Hepatic stellate cell (primary cell): ENCODE data around the gene ATP10B.
"Not testable (repeated sequence)": the region's sequence is repeated elsewhere in the genome, so short reads cannot be mapped to it uniquely, and the experiment has no call there.

ENCODE experiments used
- DNase-seq: peaks from one replicate; pipeline ENCODE4 v3.0.0; 2011; ENCODE audit warnings: low spot score

The ATP10B gene

DNA sequence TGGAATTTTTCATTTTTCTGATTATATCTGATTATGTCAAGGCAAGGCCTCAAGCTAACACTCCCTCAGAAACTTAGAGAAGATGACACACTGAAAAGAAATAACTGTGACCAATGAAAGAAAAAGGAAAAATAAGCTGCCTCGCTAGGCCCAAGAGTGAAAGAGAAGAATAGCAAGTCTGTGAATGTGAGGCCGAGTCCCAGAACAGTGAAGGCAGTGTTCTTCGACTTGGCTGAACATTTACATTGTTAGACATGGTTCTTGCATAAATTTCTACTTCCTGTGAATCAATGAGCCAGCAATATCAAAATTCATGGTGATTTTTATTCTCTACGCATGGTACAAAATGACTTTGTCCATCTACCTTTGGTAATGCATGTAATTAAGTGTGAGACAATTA is at the start of gene ATP10B:
Gene ATP10B (minus strand): TSS at position 163 of the 400 bp plus-strand sequence. CDS start 164,137 bp downstream, outside the sequence.
- DNase-seq, result no peak

GRCh38 chr5:160901656-160902055 is 49.6 kb upstream of the ATP10B start:
- DNase-seq, result no peak

- DNase-seq, result no peak
Observed at GRCh38 chr5:160899735-160900134, 47.7 kb upstream of the ATP10B start.

GRCh38 chr5:160893180-160893964 is 41.4 kb upstream of the ATP10B start:
- not testable (repeated sequence) for DNase-seq

DNA sequence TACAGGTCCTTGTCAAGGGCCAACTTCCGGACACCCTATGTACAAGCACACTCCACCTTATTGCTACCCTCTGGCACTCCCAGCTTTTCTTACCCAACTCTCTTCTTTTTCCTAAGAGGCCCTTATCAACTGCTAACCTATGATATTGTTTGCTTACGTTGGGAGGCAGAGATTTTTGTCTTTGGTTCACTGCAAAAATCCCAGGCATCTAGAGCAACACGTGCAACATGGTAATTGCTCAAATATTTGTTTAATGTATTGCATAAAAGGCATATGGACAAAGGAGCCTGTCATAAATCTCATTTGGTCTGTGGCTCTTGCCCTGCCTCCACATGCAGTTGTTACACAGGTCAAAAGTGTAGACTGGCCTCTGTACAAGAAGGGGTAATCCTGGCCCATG is 35.8 kb upstream of the ATP10B start:
- DNase-seq, result no peak

GRCh38 chr5:160873560-160874200 is 21.7 kb upstream of the ATP10B start:
- DNase-seq, result not testable (repeated sequence)

DNA sequence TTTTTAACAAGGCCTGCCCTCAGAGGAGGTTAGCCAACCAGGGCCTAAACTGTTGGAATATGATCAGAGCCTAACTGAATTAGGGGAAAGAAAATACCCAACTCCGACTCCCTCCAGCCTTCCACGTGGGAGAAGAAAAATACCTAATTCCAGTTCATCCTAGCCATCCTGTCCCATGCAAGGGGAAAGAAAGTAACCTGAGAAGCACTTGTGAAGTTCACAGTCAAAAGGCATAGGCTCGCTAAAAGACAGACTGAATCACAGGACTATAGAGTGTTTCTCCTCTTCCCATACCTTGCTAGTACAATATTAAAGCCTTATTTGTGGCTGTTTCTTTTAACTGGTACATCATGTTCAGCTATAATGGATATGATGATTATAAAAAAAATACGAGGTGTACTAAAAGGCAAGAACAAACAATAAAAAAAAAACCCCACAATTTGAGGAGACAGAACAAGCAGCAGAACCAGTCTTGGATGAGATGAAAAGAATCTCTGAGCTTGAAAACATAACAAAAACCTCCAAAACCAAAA is 18.0 kb upstream of the ATP10B start:
- DNase-seq, result no peak

DNA sequence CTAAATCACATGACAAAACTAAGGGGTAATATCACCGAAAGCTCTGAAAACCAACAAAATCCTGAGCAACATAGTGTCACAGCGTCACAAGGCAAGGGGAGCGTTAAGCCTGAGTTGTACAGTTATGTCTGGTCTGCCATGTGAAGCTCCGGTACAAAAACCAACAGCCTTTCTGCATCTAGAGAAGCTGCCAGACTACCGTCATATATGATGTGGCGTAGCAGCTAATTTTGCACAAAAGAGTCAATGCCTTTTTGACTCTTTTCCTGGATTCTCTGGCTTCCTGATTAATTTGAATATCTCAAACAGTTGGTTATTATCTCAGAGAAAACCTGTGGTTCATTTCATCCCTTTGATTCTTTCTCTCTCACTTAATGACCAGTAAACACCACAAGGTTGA is 16.0 kb upstream of the ATP10B start:
- no peak for DNase-seq

GRCh38 chr5:160851451-160851850 is 560 bp downstream of the ATP10B start:
- no peak for DNase-seq

DNA sequence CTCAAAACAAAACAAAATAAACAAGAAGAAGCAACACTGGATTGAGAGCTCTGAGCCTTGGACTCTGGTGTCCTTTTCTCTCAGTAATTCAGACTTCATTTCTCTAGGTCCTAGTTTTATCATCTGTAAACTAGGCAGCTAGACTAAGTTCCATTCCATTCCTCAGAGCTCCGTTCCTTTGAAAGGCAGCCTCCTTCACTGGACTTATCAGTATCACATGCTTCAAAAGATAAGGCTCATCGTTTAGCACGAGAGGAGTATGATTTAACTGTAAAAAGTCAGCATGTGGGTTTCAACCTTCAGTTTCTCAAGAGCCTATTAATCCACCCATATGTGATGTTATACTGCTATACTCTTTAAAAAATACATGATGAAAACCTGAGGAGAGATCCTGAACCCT is 1.6 kb downstream of the ATP10B start:
- no peak for DNase-seq

DNA sequence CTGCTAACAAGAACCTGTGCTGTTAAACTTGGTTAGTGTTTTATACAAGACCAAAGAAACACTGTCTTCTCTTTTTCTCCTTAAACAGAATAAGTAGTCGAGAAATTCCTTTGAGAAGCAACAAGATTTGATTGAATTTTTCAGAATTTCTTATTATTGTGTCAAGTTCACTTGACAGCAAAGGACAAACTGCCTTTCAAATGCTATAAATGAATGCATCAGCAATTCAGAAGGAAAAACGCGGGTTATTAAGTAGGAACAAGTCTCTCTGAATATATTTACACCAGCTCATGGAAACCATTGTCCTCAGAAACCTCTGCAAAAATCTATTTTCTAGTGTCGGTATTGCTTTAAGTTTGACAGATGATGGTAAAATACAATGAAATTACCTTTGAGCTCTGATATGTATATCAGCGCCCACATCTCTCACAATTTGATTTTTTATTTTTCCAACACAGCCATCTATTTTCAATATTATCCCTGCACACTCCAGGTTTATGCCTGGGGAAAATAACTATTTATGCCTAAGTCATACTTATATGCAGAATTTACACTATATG is 4.4 kb downstream of the ATP10B start:
- DNase-seq, result no peak

DNA sequence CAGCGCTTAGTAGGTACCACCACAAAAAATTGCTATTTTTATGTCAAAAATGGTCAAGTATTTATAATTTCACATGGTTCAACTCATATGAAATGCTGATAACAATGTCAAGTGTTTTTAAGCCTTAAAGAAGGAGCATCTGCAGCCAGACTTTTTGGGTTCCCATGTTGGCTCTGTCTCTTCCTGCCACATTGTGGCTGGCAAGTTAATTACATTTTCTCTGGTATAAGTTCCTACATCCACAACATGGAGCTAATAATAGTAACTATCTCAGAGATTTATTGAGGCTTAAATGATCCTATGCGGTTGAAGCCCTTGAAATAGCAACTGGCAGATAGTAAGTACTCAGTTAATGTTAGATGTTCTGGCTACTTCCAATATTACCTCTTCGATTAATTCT is 5.4 kb downstream of the ATP10B start:
- no peak for DNase-seq

DNA sequence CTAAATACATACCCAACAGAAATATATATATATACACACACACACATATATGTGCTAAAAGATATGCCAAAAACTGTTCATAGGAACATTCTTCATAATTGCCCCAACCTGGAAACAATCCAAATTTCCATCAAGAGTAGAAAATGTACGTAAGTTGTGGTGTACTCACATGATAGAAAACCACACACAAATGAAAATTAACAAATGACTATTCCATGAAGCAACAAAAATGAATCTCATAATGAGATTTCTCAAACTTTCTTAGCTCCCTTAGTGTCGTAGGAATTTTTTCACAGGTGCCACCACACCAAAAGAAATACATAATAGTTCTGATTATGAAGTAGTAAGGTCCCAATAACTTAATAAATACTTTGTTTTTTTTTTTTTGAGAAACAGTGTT is 7.8 kb downstream of the ATP10B start:
- no peak for DNase-seq

- DNase-seq, result no peak
Observed at GRCh38 chr5:160843240-160843639, 8.8 kb downstream of the ATP10B start.

DNA sequence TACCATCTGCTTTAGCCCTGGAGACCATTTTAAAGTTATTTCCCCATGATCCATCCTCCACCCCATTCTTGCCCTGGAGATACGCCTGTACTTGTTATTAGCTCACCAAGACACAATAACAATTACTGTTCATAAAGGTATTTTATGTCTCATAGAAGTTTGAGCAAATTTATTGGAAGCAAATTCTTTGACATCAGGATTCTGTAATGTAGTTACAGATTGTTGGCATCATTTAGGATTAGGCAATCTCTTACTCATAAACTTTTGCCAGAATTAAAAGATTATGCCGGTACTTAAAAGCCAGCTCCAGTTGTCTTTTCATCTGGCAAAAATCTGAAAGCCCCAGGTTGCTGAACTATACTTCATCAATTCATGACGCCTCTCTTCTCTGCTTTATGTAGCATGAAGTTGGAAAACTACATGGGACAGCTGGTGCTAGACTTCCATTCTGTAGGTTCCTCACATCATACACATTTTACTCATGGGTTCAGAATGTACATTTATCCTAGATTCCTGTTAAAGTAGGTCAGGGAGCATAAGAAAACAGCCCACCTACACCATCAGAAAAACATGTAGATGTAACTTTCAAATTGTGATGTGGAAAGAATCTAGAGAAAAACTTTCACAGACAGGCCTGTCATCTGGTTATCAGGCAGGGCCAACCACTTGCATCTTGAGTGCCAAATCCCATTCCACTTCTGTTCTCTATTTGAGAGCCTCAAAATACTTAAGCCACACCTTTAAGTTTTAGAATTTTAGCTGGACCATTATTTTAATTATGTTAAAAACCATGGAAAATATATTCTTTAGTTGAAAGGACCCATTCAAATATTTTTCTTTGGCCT is 14.0 kb downstream of the ATP10B start:
- DNase-seq, result no peak

DNA sequence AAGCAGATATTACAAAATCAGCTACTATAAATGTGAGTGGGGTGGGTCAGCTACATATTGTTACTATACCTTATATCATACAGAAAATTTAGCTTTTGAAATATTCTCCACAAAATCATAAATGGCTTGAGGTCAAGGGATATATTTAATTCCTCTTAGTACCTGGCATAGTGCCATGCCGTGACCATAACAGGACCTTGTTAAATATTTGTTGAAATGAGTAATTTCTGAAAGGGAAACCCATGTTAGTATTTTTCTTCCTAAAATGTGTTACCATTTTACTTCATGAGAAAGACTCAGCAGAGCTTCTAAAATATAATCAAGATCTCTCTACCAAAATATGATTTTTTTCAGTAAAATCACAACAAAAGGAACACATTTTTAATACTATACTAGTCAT is 14.8 kb downstream of the ATP10B start:
- no peak for DNase-seq

DNA sequence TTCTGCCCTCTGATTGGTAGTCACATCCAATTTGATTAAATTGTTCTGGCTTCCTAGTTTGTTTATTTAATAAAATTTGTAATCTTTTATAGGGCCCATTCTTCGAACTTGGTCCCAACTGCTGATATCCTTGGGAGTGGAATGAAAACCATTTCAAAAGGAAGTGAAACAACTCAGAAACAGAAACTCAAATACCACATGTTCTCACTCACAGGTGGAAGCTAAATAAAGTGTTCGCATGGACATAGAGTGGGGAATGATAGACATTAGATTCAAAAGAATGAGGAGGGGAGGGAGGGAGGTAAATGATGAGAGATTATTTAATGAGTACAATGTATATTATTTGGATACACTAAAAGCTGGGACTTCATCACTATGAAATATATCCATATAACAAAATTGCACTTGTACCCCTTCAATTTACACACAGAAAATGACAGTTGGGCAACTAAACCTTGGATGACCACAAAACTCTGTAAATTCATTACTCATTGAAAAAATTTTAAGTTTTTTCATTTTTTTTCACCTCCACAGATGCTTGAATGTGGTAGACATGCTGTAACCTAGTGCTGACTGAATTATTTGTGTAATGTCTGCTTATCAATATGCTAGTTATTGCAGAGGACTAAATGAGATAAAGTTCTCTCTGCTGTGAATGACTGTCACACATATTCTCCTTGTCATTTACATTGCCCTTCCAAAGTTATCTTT is 16.0 kb downstream of the ATP10B start:
- DNase-seq, result no peak

- DNase-seq, result no peak
Observed at GRCh38 chr5:160835376-160835775, 16.6 kb downstream of the ATP10B start.

DNA sequence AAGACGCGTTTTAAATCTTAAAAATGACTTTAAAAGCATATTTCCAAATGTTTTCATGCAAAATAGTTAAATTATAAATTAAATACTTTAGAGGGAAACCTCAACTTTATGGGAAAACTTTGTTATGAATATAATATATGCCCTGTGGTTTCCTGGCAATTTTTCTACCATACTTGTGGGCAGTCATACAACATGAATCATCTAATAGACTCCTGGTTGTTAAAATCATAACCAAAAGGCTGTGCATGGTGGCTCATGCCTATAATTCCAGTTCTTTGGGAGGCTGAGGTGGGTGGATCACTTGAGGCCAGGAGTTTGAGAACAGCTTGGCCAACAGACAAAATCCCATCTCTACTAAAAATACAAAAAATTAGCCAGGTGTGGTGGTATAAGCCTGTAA is 18.2 kb downstream of the ATP10B start:
- DNase-seq, result no peak

GRCh38 chr5:160831801-160832200 is 20.2 kb downstream of the ATP10B start:
- no peak for DNase-seq

GRCh38 chr5:160824301-160825001 is 27.6 kb downstream of the ATP10B start:
- DNase-seq, result no peak
